GM23338 (cell line): ENCODE measurements around the gene ICAM5. TPM values are rescaled to one million over a fixed set of nuclear protein-coding genes. Genes with fewer than 3 reads are reported as not detected.

ENCODE experiments used
- ATAC-seq: fragments of 200-7000 bp; cut with Tn5 transposase; 3 replicates; pipeline ENCODE4 v1.9.1; 2020
- DNase-seq: peaks from one replicate; pipeline ENCODE4 v3.0.0-alpha.2; 2015; ENCODE audit warnings: low spot score
- H2AFZ ChIP-seq: fragments of 200-600 bp; sonication (generic); 2 replicates; pipeline ENCODE4 v1.8.0; 2016; ENCODE audit warnings: antibody characterized with exemption, mild to moderate bottlenecking, moderate library complexity
- H3F3A ChIP-seq: fragments of 200-600 bp; sonication (generic); replicated peaks from 2 replicates; pipeline ENCODE4 v1.8.0; 2017; ENCODE audit warnings: antibody characterized with exemption, mixed run types, low read depth
- H3K27ac ChIP-seq: fragments of 200-600 bp; sonication (generic); 2 replicates; pipeline ENCODE4 v1.6.1; 2016; ENCODE audit warnings: low read depth
- H3K27me3 ChIP-seq: fragments of 200-600 bp; sonication (generic); 2 replicates; pipeline ENCODE4 v1.8.0; 2016; ENCODE audit warnings: mild to moderate bottlenecking, mixed run types, moderate library complexity; ENCODE audit not compliant: insufficient read depth
- H3K36me3 ChIP-seq: fragments of 200-600 bp; sonication (generic); 2 replicates; pipeline ENCODE4 v1.8.0; 2016; ENCODE audit warnings: mild to moderate bottlenecking; ENCODE audit not compliant: insufficient read depth
- H3K4me1 ChIP-seq: fragments of 200-600 bp; sonication (generic); 2 replicates; pipeline ENCODE4 v1.8.0; 2016; ENCODE audit warnings: mild to moderate bottlenecking, moderate library complexity; ENCODE audit not compliant: insufficient read depth
- H3K4me2 ChIP-seq: fragments of 200-600 bp; sonication (generic); 2 replicates; pipeline ENCODE4 v1.7.1; 2017; ENCODE audit warnings: mixed run types
- H3K4me3 ChIP-seq: fragments of 200-600 bp; sonication (generic); 2 replicates; pipeline ENCODE4 v1.6.1; 2016; ENCODE audit warnings: mixed run types
- H3K79me2 ChIP-seq: fragments of 200-600 bp; sonication (generic); replicated peaks from 2 replicates; pipeline ENCODE4 v1.8.0; 2017; ENCODE audit warnings: mild to moderate bottlenecking; ENCODE audit not compliant: insufficient read depth
- H3K9me2 ChIP-seq: fragments of 200-600 bp; sonication (generic); 2 replicates; pipeline ENCODE4 v1.8.0; 2017; ENCODE audit not compliant: insufficient read depth
- H4K20me1 ChIP-seq: fragments of 200-600 bp; sonication (generic); replicated peaks from 2 replicates; pipeline ENCODE4 v1.8.0; 2017; ENCODE audit warnings: mild to moderate bottlenecking; ENCODE audit not compliant: insufficient read depth
- H3K27ac Mint-ChIP-seq: 2 replicates; pipeline ENCODE4 v1.8.0; 2020; ENCODE audit warnings: inconsistent platforms, mild to moderate bottlenecking, moderate library complexity, mixed read lengths
- H3K27me3 Mint-ChIP-seq: 3 replicates; pipeline ENCODE4 v1.8.0; 2022; ENCODE audit warnings: low read depth, mild to moderate bottlenecking, moderate library complexity, mixed read lengths, inconsistent platforms; ENCODE audit not compliant: insufficient read depth, poor library complexity
- H3K36me3 Mint-ChIP-seq: 3 replicates; pipeline ENCODE4 v1.8.0; 2021; ENCODE audit warnings: low read depth, mild to moderate bottlenecking, inconsistent platforms, moderate library complexity, mixed read lengths
- H3K4me1 Mint-ChIP-seq: 3 replicates; pipeline ENCODE4 v1.8.0; 2020; ENCODE audit warnings: mild to moderate bottlenecking, inconsistent platforms, mixed read lengths
- H3K4me3 Mint-ChIP-seq: 3 replicates; pipeline ENCODE4 v1.8.0; 2021; ENCODE audit warnings: moderate library complexity, mild to moderate bottlenecking, inconsistent platforms, mixed read lengths
- H3K9me3 Mint-ChIP-seq: 3 replicates; pipeline ENCODE4 v1.8.0; 2020; ENCODE audit warnings: moderate library complexity, mild to moderate bottlenecking, inconsistent platforms, mixed read lengths
- EZH2 ChIP-seq: fragments of 200-600 bp; sonication (generic); IDR thresholded peaks from one replicate; pipeline ENCODE4 v1.8.0; 2017; ENCODE audit warnings: antibody characterized with exemption, mild to moderate bottlenecking, low read depth; ENCODE audit not compliant: unreplicated experiment
- NANOG ChIP-seq: IDR thresholded peaks from 2 replicates; pipeline ENCODE4 v1.6.1; 2016; ENCODE audit warnings: antibody characterized with exemption, borderline replicate concordance
- REST ChIP-seq: IDR thresholded peaks from one replicate; pipeline ENCODE4 v1.6.1; 2018; ENCODE audit warnings: antibody characterized with exemption; ENCODE audit not compliant: unreplicated experiment
- ZNF462 ChIP-seq: fragments of 250-450 bp; sonication (Bioruptor Pico); IDR thresholded peaks from 2 replicates; pipeline ENCODE4 v1.5.0; 2020; ENCODE audit warnings: mild to moderate bottlenecking, moderate library complexity
- polyA plus RNA-seq: library from polyadenylated mRNA; unstranded; fragments of >200 nt; fragmentation: Nextera tagmentation; extraction: Ambion mirVana; gene quantifications from 2 replicates; pipeline ENCODE4 v1.2.1, GENCODE V29; 2016
- total RNA-seq: library from RNA; depleted of rRNA; stranded (reverse); fragments of >200 nt; shearing (Covaris generic); gene quantifications from 2 replicates; pipeline ENCODE4 v1.2.3, GENCODE V29; 2014

ICAM5 gene
- total and polyA plus RNA-seq, 2 experiments from 2014 or later, result 0.47 to 4.6 TPM

DNA sequence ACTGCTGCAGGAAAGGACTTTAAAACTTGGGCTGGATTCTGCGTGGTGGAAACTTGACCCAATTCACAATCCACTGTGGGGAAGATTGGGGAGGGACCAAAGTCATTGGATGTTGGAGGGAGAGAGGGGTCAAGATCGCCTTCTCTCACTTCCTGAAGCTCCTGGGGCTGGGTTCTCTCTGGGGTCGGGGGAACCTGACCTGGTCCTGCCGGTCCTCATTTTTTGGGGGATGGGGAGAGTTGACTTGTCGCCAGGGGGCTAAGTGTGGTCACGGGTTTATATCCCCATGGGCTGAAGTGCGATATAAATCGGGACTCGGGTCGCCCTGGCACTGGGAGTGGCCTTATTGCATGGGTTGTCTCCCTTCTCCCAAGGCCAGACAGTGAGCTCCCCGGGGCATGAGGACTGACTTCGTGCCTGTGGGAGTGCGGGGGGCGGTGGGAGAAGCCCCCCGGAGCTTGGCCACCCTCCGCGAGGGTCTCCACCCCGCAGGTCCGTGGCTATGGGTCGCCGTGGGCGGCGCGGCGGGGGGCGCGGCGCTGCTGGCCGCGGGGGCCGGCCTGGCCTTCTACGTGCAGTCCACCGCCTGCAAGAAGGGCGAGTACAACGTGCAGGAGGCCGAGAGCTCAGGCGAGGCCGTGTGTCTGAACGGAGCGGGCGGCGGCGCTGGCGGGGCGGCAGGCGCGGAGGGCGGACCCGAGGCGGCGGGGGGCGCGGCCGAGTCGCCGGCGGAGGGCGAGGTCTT lies 6.3 kb downstream of the ICAM5 start:
- Mint-ChIP-seq H3K4me3 (peak overlapping the region; percentile 72), H3K36me3 (no peaks in the 10 kb centered on the region), H3K9me3 (no peaks in the 10 kb centered on the region), H3K4me1 (peaks cover 21% of the 10 kb centered on the region), H3K27me3 (peaks cover 67% of the 10 kb centered on the region), H3K27ac (no peak overlapping the region)
- H3K9me2 ChIP-seq, result no peaks in the 10 kb centered on the region
- H3K4me1 ChIP-seq, result peaks cover 8% of the 10 kb centered on the region
- H3K4me3 ChIP-seq, result peak overlapping the region; percentile 63
- H3F3A ChIP-seq, result peaks cover 18% of the 10 kb centered on the region; the same call in 1 of the 2 replicates
- H3K36me3 ChIP-seq, result no peaks in the 10 kb centered on the region
- H2AFZ ChIP-seq, result peak overlapping the region; percentile 83
- H4K20me1 ChIP-seq, result no peaks in the 10 kb centered on the region
- H3K4me2 ChIP-seq, result peak overlapping the region; percentile 92
- peak; percentile 4 for ATAC-seq
- no peaks in the 10 kb centered on the region for H3K79me2 ChIP-seq
- no peak overlapping the region for H3K27ac ChIP-seq
- TF ChIP-seq NANOG (no peak), EZH2 (peak; percentile 20), REST (no peak)
- peak; percentile 75 for DNase-seq
- peaks cover 71% of the 10 kb centered on the region for H3K27me3 ChIP-seq

DNA sequence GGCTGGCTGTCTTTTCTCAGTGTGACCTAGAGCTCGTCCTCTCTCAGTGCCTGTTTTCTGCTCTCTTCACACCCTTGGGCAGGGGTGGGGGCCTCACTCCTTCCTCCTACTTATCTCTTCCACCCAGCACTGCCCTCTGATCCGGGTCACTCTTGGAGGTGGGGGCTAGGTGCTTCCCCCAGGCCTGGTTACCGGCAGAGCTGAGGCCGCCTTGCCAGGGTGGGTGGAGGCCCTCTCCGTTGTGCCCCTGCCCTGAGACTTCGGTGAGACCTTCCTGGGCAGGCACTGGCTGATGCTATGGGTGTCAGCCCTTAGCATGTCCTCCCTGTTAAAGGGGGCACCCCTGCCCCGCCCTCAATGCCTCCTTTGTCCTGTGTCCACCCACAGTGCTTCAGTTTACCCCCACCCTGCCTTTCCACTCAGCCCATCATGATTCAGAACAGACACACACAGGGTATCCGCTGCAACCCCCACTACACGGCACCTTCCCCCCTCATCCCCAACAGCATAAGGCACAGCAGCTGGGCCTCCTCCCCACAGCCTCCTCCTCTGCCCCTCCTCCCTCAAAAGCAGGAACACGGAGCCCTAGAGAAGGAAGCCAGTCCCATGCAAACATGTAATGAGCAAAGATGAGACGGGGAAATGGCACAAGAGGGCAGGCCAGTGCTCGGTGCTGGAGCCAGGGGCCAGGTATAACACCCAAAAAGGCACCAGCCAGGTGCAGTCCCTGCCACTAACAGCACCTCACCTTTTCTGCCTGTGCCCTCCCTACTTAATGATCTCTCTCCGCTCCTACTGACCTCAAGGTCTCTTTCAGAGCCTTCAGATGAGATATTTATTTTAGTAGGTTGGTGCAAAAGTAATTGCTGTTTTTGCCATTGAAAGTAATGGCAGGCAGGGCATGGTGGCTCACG lies 10.1 kb downstream of the ICAM5 start:
- Histone ChIP-seq H3F3A (0 out of 2 replicates have a peak, but pooled peaks cover 8% of the 10 kb centered on the region), H3K79me2 (no peaks in the 10 kb centered on the region), H3K27ac (no peak overlapping the region), H3K27me3 (peaks cover 33% of the 10 kb centered on the region), H3K36me3 (no peaks in the 10 kb centered on the region), H4K20me1 (no peaks in the 10 kb centered on the region), H3K4me3 (no peak overlapping the region), H3K4me2 (no peak overlapping the region), H3K4me1 (no peaks in the 10 kb centered on the region), H3K9me2 (no peaks in the 10 kb centered on the region), H2AFZ (no peak overlapping the region)
- DNase-seq (no peak), ATAC-seq (no peak)
- Mint-ChIP-seq H3K27me3 (peaks cover 39% of the 10 kb centered on the region), H3K4me1 (peaks cover 7% of the 10 kb centered on the region; the same call in 1 of the 3 replicates), H3K36me3 (no peaks in the 10 kb centered on the region), H3K27ac (no peak overlapping the region), H3K4me3 (no peak overlapping the region), H3K9me3 (no peaks in the 10 kb centered on the region)
- TF ChIP-seq ZNF462 (CRISPR knock-in tag), result no peak
